ENCODE data around the gene TSPEAR.

DNA sequence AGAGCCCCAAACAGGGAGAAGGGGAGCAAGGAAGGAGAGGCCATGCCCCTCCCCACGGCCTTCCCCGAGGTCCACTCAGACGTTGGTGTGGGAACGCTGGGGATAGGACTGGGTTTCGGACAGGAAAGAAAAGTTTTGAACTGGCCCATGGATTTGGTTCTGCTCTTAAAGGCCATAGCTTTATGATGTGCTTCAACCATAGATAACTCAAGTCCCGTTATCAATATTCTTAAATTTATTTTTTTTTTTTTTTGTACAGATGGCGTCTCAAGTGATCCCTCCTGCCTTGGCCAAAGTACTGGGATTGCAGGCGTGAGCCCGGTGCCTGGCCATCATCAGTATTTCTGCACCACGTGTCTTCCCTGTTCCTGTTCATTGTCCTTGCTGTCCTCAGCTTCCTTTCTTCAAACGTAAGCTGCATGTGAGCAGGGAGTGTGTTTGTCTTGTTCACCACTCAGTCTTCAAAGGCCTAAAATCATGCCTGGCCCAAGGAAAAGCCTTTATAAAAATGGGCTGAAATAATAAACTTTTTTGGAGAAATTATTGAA is 170.6 kb downstream of the TSPEAR start:
- no peak for TF ChIP-seq POLR2A (IDR thresholded peaks at IDR 0.05)
- TF ChIP-seq, protein P1, sequence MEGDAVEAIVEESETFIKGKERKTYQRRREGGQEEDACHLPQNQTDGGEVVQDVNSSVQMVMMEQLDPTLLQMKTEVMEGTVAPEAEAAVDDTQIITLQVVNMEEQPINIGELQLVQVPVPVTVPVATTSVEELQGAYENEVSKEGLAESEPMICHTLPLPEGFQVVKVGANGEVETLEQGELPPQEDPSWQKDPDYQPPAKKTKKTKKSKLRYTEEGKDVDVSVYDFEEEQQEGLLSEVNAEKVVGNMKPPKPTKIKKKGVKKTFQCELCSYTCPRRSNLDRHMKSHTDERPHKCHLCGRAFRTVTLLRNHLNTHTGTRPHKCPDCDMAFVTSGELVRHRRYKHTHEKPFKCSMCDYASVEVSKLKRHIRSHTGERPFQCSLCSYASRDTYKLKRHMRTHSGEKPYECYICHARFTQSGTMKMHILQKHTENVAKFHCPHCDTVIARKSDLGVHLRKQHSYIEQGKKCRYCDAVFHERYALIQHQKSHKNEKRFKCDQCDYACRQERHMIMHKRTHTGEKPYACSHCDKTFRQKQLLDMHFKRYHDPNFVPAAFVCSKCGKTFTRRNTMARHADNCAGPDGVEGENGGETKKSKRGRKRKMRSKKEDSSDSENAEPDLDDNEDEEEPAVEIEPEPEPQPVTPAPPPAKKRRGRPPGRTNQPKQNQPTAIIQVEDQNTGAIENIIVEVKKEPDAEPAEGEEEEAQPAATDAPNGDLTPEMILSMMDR (IDR thresholded peaks at IDR 0.05): no peak

All from right lobe of liver (tissue), 4 donors.